SU-DHL-6 (cell line): ENCODE measurements around the gene TTC4.

ENCODE experiments used
- H2AFZ ChIP-seq: fragments of 200-600 bp; sonication (generic); 2 replicates; pipeline ENCODE4 v1.6.1; 2014; ENCODE audit warnings: low read depth, mild to moderate bottlenecking, moderate library complexity, mixed read lengths, antibody characterized with exemption, low read length; ENCODE audit not compliant: severe bottlenecking
- H3F3A ChIP-seq: fragments of 200-600 bp; shearing (Covaris generic); 2 replicates; pipeline ENCODE4 v1.6.0; 2016; ENCODE audit warnings: antibody characterized with exemption, mild to moderate bottlenecking; ENCODE audit not compliant: insufficient read depth
- H3K27ac ChIP-seq: fragments of 200-600 bp; sonication (generic); 2 replicates; pipeline ENCODE4 v1.5.1; 2016; ENCODE audit warnings: low read depth, mild to moderate bottlenecking, low read length, moderate library complexity, mixed read lengths
- H3K27me3 ChIP-seq: fragments of 200-600 bp; sonication (generic), shearing (Covaris generic); 2 replicates; pipeline ENCODE4 v1.6.0; 2014; ENCODE audit warnings: mild to moderate bottlenecking, low read length
- H3K36me3 ChIP-seq: fragments of 200-600 bp; sonication (generic); 2 replicates; pipeline ENCODE4 v1.6.1; 2014; ENCODE audit warnings: mild to moderate bottlenecking, low read length, mixed read lengths
- H3K4me2 ChIP-seq: fragments of 300-600, 200-600 bp; shearing (Covaris generic), sonication (generic); 2 replicates; pipeline ENCODE4 v1.6.0; 2014; ENCODE audit warnings: low read length, low read depth, mild to moderate bottlenecking; ENCODE audit not compliant: poor library complexity, severe bottlenecking
- H3K4me3 ChIP-seq: fragments of 200-600 bp; sonication (generic); 2 replicates; pipeline ENCODE4 v1.5.1; 2014; ENCODE audit warnings: antibody characterized with exemption, low read length, mild to moderate bottlenecking, mixed read lengths; ENCODE audit not compliant: insufficient read depth, poor library complexity, severe bottlenecking
- H3K79me2 ChIP-seq: fragments of 200-600 bp; sonication (generic); 2 replicates; pipeline ENCODE4 v1.6.1; 2014; ENCODE audit warnings: mild to moderate bottlenecking, low read length, moderate library complexity; ENCODE audit not compliant: insufficient read depth
- H3K9ac ChIP-seq: fragments of 200-600 bp; sonication (generic); 2 replicates; pipeline ENCODE4 v1.7.0; 2014; ENCODE audit warnings: mild to moderate bottlenecking, low read length
- H3K9me2 ChIP-seq: fragments of 200-600 bp; sonication (generic); replicated peaks from 2 replicates; pipeline ENCODE4 v1.6.1; 2014; ENCODE audit warnings: low read length; ENCODE audit not compliant: insufficient read depth
- H3K9me3 ChIP-seq: fragments of 200-600 bp; sonication (generic); 2 replicates; pipeline ENCODE4 v1.6.1; 2014; ENCODE audit warnings: low read length, mixed read lengths; ENCODE audit not compliant: insufficient read depth
- H4K20me1 ChIP-seq: fragments of 200-600 bp; sonication (generic); 2 replicates; pipeline ENCODE4 v1.6.1; 2014; ENCODE audit warnings: low read depth, mild to moderate bottlenecking, antibody characterized with exemption, low read length, moderate library complexity, mixed read lengths
- CTCF ChIP-seq: fragments of 200-600 bp; sonication (generic); IDR thresholded peaks from one replicate; pipeline ENCODE4 v1.5.1; 2017; ENCODE audit warnings: antibody characterized with exemption, mild to moderate bottlenecking, low read length, moderate library complexity; ENCODE audit not compliant: insufficient read depth, poor library complexity, severe bottlenecking
- EZH2phosphoT487 ChIP-seq: fragments of 200-600 bp; sonication (generic), shearing (Covaris generic); conservative IDR thresholded peaks from 2 replicates; pipeline ENCODE4 v1.6.1; 2018; ENCODE audit warnings: mild to moderate bottlenecking, antibody characterized with exemption, low read length, moderate library complexity, mixed read lengths

The TTC4 gene

GRCh38 chr1:54763816-54764132 is 48.1 kb downstream of the TTC4 start:
- H3K79me2 ChIP-seq, result peaks cover 11% of the 10 kb centered on the region; the same call in 1 of the 2 replicates
- H3K4me3 ChIP-seq, result peak overlapping the region; percentile 95
- no peaks in the 10 kb centered on the region for H3K9me2 ChIP-seq
- peak overlapping the region; percentile 87 for H3K9ac ChIP-seq
- no peaks in the 10 kb centered on the region for H3F3A ChIP-seq
- TF ChIP-seq EZH2phosphoT487 (no peak), CTCF (no peak)
- H4K20me1 ChIP-seq, result no peaks in the 10 kb centered on the region
- no peaks in the 10 kb centered on the region for H3K36me3 ChIP-seq
- no peak overlapping the region for H3K27ac ChIP-seq
- H3K4me2 ChIP-seq, result peak overlapping the region; percentile 86
- no peaks in the 10 kb centered on the region for H3K9me3 ChIP-seq
- peak overlapping the region; percentile 78 for H2AFZ ChIP-seq
- no peaks in the 10 kb centered on the region for H3K27me3 ChIP-seq

GRCh38 chr1:54764133-54764921 is 48.7 kb downstream of the TTC4 start, which contains the start of gene PARS2:
PARS2 (minus strand) TSS chr1:54764523; CDS start chr1:54759161, 5,362 bp downstream.
- Histone ChIP-seq H3K27ac (no peak within 1 kb of the TSS), H3K27me3 (no peaks in the 10 kb centered on the region), H4K20me1 (no peaks in the 10 kb centered on the region), H3K79me2 (peaks cover 11% of the 10 kb centered on the region; the same call in 1 of the 2 replicates), H3K9me2 (no peaks in the 10 kb centered on the region), H3K4me3 (peak within 1 kb of the TSS; percentile 95), H3F3A (no peaks in the 10 kb centered on the region), H2AFZ (peak within 1 kb of the TSS; percentile 98), H3K4me2 (peak within 1 kb of the TSS; percentile 94), H3K9ac (peak within 1 kb of the TSS; percentile 87), H3K9me3 (no peaks in the 10 kb centered on the region), H3K36me3 (no peaks in the 10 kb centered on the region)
- TF ChIP-seq CTCF (no peak), EZH2phosphoT487 (no peak)

- peak overlapping the region; percentile 42 for H3K9ac ChIP-seq
- peak overlapping the region; percentile 94 for H3K4me2 ChIP-seq
- H2AFZ ChIP-seq, result peak overlapping the region; percentile 98
- H3K4me3 ChIP-seq, result peak overlapping the region; percentile 59
- H3K79me2 ChIP-seq, result peaks cover 11% of the 10 kb centered on the region; the same call in 1 of the 2 replicates
- H3K9me2 ChIP-seq, result no peaks in the 10 kb centered on the region
- no peaks in the 10 kb centered on the region for H4K20me1 ChIP-seq
- H3K9me3 ChIP-seq, result no peaks in the 10 kb centered on the region
- TF ChIP-seq EZH2phosphoT487, result no peak
- TF ChIP-seq CTCF, result no peak
- no peaks in the 10 kb centered on the region for H3K36me3 ChIP-seq
- no peaks in the 10 kb centered on the region for H3F3A ChIP-seq
- H3K27ac ChIP-seq, result no peak overlapping the region
- no peaks in the 10 kb centered on the region for H3K27me3 ChIP-seq
Observed at GRCh38 chr1:54764922-54765561, 49.4 kb downstream of the TTC4 start.
